Measurements from ENCODE around the gene ZNHIT2.

DNA sequence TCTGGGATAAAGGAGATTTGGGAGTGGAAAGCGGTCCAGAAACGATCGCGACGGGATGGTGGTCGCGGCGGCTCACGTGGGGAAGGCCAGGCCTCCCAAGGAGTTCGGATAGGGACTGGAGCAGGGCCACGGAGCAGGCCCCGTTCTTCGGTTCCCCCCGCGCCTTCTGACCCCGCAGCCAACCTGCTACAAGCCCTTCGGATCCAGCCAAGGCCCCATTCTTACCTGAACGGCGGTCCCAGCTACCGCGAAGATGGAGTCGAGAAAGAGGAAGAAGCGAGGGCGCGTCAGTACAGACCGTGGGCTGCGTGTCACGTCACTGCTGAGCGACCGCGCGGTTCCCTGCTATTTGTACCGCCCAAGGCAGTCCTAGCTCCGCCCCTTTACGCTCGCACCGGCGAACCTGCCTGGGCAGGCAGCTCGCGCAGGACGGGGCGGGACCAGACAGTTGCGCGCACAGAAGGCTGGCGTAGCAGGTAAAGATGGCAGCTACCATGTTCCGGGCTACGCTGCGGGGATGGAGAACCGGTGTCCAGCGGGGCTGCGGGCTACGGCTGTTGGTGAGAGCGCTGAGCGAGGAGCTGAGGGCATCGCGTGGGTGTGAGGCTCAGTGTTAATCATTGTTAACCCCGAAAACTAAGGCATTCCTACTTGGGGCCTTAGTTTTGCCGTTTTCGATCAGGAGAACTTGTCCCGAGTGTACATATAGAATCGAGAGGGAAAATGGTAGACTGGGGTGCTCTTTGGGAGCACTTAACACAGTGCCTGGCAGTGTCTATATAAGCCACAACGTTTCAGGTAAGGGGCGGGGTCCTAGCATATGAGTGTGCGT, 4.6 kb upstream of the ZNHIT2 start, which contains the start of the genes FAU and MRPL49:
- TF ChIP-seq, protein P1, sequence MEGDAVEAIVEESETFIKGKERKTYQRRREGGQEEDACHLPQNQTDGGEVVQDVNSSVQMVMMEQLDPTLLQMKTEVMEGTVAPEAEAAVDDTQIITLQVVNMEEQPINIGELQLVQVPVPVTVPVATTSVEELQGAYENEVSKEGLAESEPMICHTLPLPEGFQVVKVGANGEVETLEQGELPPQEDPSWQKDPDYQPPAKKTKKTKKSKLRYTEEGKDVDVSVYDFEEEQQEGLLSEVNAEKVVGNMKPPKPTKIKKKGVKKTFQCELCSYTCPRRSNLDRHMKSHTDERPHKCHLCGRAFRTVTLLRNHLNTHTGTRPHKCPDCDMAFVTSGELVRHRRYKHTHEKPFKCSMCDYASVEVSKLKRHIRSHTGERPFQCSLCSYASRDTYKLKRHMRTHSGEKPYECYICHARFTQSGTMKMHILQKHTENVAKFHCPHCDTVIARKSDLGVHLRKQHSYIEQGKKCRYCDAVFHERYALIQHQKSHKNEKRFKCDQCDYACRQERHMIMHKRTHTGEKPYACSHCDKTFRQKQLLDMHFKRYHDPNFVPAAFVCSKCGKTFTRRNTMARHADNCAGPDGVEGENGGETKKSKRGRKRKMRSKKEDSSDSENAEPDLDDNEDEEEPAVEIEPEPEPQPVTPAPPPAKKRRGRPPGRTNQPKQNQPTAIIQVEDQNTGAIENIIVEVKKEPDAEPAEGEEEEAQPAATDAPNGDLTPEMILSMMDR (conservative IDR thresholded peaks at IDR 0.05; ENCODE audit: low read depth, low read length) = no peak
- TF ChIP-seq EZH2 (IDR thresholded peaks at IDR 0.05; ENCODE audit: low read length, unreplicated experiment) = no peak
